Measurements from ENCODE around the gene GLP2R.

DNA sequence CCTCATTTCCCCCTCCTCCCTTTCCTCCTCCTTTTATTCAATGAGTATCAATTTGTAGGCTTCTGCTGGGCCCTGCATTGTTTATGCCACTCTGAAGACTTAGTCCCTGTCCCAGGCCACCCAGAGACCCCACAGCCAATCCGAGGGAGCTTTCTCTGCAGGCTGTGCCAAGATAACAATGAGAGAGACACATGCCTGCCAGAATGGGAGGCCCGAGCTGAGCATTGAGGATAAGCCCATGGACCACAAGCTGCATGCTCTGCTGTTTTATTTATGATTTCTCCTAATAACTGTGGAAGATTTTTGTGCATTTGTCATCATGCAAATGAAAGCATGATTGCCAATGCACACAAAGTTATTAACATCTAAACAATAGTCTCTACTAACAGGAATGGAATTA, 76.4 kb downstream of the GLP2R start:
- TF ChIP-seq TOPORS (CRISPR knock-in tag; IDR thresholded peaks at IDR 0.05) = no peak
- TF ChIP-seq, protein P1, sequence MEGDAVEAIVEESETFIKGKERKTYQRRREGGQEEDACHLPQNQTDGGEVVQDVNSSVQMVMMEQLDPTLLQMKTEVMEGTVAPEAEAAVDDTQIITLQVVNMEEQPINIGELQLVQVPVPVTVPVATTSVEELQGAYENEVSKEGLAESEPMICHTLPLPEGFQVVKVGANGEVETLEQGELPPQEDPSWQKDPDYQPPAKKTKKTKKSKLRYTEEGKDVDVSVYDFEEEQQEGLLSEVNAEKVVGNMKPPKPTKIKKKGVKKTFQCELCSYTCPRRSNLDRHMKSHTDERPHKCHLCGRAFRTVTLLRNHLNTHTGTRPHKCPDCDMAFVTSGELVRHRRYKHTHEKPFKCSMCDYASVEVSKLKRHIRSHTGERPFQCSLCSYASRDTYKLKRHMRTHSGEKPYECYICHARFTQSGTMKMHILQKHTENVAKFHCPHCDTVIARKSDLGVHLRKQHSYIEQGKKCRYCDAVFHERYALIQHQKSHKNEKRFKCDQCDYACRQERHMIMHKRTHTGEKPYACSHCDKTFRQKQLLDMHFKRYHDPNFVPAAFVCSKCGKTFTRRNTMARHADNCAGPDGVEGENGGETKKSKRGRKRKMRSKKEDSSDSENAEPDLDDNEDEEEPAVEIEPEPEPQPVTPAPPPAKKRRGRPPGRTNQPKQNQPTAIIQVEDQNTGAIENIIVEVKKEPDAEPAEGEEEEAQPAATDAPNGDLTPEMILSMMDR (CRISPR knock-in tag; IDR thresholded peaks at IDR 0.05) = no peak
- no peak for TF ChIP-seq ZZZ3 (CRISPR knock-in tag; IDR thresholded peaks at IDR 0.05; ENCODE audit: borderline replicate concordance)
- TF ChIP-seq MXI1 (IDR thresholded peaks at IDR 0.05; ENCODE audit: borderline replicate concordance, low read depth, low read length) = no peak
- TF ChIP-seq TCF12 (IDR thresholded peaks at IDR 0.05) = no peak
- TF ChIP-seq TCF12 (CRISPR knock-in tag; IDR thresholded peaks at IDR 0.05) = no peak
- no peak for TF ChIP-seq UBTF (CRISPR knock-in tag; IDR thresholded peaks at IDR 0.05)
- no peak for TF ChIP-seq ETV6 (CRISPR knock-in tag; conservative IDR thresholded peaks at IDR 0.05)
